ENCODE measurements around the gene MTHFD1L.

The MTHFD1L gene

DNA sequence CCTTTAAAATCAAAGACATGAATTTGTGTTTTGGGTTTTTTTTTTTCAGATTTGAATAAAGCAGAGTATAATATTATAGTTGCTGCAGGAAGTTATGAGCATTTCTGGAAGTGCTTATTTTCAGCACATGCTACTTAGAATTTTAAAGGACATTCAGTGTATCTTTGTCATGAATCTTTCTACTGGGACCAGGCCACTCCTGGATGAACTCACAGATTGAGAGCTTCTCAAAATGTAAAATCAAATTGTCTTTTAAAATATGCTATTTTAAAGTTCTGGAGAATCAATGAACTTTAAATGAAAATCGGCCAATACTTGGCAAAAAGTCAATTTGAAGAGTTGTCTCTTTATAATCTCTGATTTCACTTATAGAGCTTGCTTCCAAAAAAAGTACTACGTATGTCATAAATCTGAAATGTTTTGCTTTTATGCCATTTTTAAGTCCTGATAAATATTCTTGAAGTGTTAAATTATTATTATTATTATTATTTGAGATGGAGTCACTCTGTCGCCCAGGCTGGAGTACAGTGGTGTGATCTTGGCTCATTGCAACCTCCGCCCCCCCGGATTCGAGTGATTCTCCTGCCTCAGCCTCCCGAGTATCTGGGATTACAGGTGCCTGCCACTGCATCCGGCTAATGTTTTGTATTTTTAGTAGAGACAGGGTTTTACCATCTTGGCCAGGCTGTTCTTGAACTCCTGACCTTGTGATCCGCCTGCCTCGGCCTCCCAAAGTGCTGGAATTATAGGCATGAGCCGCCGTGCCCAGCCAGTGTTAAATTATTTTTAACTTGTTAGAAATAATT lies 198.5 kb downstream of the MTHFD1L start:
- H2AFZ ChIP-seq (ENCODE audit: low read depth, low read length): no peak overlapping the region
- no peak overlapping the region for H3K4me2 ChIP-seq (ENCODE audit: insufficient read depth, low read length)
- ATAC-seq (ENCODE audit: insufficient read depth, low read depth) (no peak), DNase-seq (no peak)
- no peak overlapping the region for H3K4me3 ChIP-seq (ENCODE audit: low read depth in 1 of 2, low read length in 2 of 2)
- no peak for TF ChIP-seq EZH2 (IDR thresholded peaks at IDR 0.05; ENCODE audit: borderline replicate concordance, low read depth, low read length, severe bottlenecking)
- TF ChIP-seq, protein P1, sequence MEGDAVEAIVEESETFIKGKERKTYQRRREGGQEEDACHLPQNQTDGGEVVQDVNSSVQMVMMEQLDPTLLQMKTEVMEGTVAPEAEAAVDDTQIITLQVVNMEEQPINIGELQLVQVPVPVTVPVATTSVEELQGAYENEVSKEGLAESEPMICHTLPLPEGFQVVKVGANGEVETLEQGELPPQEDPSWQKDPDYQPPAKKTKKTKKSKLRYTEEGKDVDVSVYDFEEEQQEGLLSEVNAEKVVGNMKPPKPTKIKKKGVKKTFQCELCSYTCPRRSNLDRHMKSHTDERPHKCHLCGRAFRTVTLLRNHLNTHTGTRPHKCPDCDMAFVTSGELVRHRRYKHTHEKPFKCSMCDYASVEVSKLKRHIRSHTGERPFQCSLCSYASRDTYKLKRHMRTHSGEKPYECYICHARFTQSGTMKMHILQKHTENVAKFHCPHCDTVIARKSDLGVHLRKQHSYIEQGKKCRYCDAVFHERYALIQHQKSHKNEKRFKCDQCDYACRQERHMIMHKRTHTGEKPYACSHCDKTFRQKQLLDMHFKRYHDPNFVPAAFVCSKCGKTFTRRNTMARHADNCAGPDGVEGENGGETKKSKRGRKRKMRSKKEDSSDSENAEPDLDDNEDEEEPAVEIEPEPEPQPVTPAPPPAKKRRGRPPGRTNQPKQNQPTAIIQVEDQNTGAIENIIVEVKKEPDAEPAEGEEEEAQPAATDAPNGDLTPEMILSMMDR (IDR thresholded peaks at IDR 0.05; ENCODE audit: borderline replicate concordance, extremely low read depth, low read length, poor library complexity, severe bottlenecking): no peak
- no peak overlapping the region for H3K27ac ChIP-seq (ENCODE audit: low read length)
- H3K9ac ChIP-seq (ENCODE audit: low read depth, low read length): no peak overlapping the region
- peaks cover 42% of the 10 kb centered on the region for H3K36me3 ChIP-seq (ENCODE audit: insufficient read depth, low read length)
- no peaks in the 10 kb centered on the region for H3K79me2 ChIP-seq (ENCODE audit: insufficient read depth, low read length)
- H3K9me3 ChIP-seq (ENCODE audit: insufficient read depth, low read length, severe bottlenecking): no peaks in the 10 kb centered on the region
- H4K20me1 ChIP-seq (ENCODE audit: insufficient read depth, low read length): no peaks in the 10 kb centered on the region
- no peaks in the 10 kb centered on the region for H3K27me3 ChIP-seq (ENCODE audit: insufficient read depth, low read length, poor library complexity)
- H3K4me1 ChIP-seq (ENCODE audit: insufficient read depth, low read length): no peaks in the 10 kb centered on the region

DNA sequence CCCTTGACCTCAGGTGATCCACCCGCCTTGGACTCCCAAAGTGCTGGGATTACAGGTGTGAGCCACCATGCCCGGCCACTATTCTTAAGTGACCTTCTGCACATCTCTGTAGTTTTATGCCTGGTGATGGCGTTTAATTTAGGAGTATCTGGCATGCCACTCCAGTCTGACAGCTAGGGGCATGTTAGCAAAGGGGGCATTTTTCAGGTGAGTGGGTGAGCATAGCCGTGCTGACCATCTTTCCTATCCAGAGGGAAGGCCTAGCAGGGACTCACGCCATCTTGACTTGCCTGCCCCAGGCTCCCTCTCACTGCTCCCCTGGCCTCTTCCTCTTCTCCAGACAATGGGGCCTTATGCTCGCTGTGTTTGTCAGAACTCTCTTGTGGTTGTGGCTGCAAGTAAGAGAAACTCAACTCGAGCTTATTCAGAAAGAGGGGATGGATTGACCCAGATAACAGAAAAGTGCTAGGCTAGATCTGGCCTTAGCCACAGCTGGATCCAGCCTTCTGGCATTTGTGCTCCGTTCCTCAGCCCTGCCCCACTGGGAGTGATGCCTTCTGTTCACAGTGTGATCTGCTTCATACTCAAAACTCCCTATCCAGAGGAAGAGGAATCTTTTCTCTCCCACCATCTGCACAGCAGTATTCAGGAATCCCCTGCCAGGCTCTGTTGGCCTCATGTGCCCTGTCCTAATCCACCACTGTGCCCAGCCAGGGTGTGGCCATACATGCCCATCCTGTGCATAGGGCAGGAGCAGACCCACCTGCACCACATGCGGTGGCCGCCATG lies 199.7 kb downstream of the MTHFD1L start:
- no peak overlapping the region for H3K4me3 ChIP-seq (ENCODE audit: low read depth in 1 of 2, low read length in 2 of 2)
- H3K9me3 ChIP-seq (ENCODE audit: insufficient read depth, low read length, severe bottlenecking): no peaks in the 10 kb centered on the region
- no peak overlapping the region for H2AFZ ChIP-seq (ENCODE audit: low read depth, low read length)
- H4K20me1 ChIP-seq (ENCODE audit: insufficient read depth, low read length): no peaks in the 10 kb centered on the region
- no peaks in the 10 kb centered on the region for H3K79me2 ChIP-seq (ENCODE audit: insufficient read depth, low read length)
- ATAC-seq (ENCODE audit: insufficient read depth, low read depth) (no peak), DNase-seq (no peak)
- H3K4me2 ChIP-seq (ENCODE audit: insufficient read depth, low read length): no peak overlapping the region
- peaks cover 48% of the 10 kb centered on the region for H3K36me3 ChIP-seq (ENCODE audit: insufficient read depth, low read length)
- no peak overlapping the region for H3K27ac ChIP-seq (ENCODE audit: low read length)
- TF ChIP-seq, protein P1 (IDR thresholded peaks at IDR 0.05; ENCODE audit: borderline replicate concordance, extremely low read depth, low read length, poor library complexity, severe bottlenecking): no peak
- TF ChIP-seq EZH2 (IDR thresholded peaks at IDR 0.05; ENCODE audit: borderline replicate concordance, low read depth, low read length, severe bottlenecking): no peak
- H3K27me3 ChIP-seq (ENCODE audit: insufficient read depth, low read length, poor library complexity): no peaks in the 10 kb centered on the region
- no peaks in the 10 kb centered on the region for H3K4me1 ChIP-seq (ENCODE audit: insufficient read depth, low read length)
- no peak overlapping the region for H3K9ac ChIP-seq (ENCODE audit: low read depth, low read length)

DNA sequence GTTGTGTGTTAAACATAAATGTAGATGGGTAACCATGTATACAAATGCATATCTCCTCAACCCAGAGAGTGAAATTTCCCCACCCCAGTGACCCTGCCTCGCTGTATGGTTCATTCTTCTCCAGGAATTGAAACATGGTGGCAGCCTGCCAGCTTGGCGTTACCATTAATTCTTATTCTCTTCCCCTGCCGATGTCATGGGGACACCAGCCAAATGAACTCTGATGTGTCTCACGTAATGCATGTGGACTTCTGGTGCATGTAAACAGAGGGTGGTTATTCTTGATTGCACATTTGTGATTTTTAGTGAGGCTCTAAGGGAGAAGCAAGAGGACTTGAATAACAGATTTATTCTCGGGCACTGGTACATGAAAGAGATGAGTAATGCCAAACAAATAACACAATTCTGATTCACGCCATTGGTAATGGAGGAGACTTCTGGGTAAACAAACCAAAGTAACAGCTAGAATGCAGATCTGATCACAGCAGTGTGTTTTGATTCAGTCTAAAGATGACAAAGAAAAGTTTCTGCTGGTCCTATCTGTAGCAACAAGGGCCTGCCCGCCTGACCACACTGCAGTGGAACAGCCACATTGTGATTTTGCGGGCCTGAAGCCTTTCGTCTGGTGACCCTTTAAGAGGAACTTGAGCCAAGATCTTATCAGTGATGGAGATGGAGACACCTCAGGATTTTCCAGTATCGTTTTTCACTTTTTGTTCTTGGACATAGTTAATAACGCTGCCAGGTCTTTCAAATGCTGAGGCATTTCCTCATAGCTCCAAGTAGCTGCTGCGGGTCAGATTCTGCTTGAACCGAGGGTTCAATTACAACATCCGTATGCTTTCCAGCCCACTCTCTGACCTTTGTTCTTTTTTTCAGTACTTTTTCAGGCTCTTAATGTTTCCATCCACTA lies 202.4 kb downstream of the MTHFD1L start:
- Histone ChIP-seq H3K27ac (ENCODE audit: low read length) (no peak overlapping the region), H3K9ac (ENCODE audit: low read depth, low read length) (no peak overlapping the region)

More for the DNA sequence above, 202.4 kb downstream of the MTHFD1L start:
- peaks cover 53% of the 10 kb centered on the region for H3K36me3 ChIP-seq (ENCODE audit: insufficient read depth, low read length)
- no peaks in the 10 kb centered on the region for H3K27me3 ChIP-seq (ENCODE audit: insufficient read depth, low read length, poor library complexity)
- no peaks in the 10 kb centered on the region for H3K4me1 ChIP-seq (ENCODE audit: insufficient read depth, low read length)
- no peak overlapping the region for H3K4me3 ChIP-seq (ENCODE audit: low read depth in 1 of 2, low read length in 2 of 2)
- no peak for ATAC-seq (ENCODE audit: insufficient read depth, low read depth)
- DNase-seq: no peak
- no peaks in the 10 kb centered on the region for H4K20me1 ChIP-seq (ENCODE audit: insufficient read depth, low read length)
- H2AFZ ChIP-seq (ENCODE audit: low read depth, low read length): no peak overlapping the region
- H3K4me2 ChIP-seq (ENCODE audit: insufficient read depth, low read length): no peak overlapping the region
- peaks cover 2% of the 10 kb centered on the region for H3K9me3 ChIP-seq (ENCODE audit: insufficient read depth, low read length, severe bottlenecking)
- TF ChIP-seq EZH2 (IDR thresholded peaks at IDR 0.05; ENCODE audit: borderline replicate concordance, low read depth, low read length, severe bottlenecking): no peak
- TF ChIP-seq, protein P1 (IDR thresholded peaks at IDR 0.05; ENCODE audit: borderline replicate concordance, extremely low read depth, low read length, poor library complexity, severe bottlenecking): no peak
- no peaks in the 10 kb centered on the region for H3K79me2 ChIP-seq (ENCODE audit: insufficient read depth, low read length)

Data from DND-41 (cell line).